Lower lobe of right lung (tissue), 2 donors: ENCODE results near the gene GAB4. TPM values are rescaled to one million over a fixed set of nuclear protein-coding genes. Genes with fewer than 3 reads are reported as not detected.
"Not testable (repeated sequence)": the region's sequence is repeated elsewhere in the genome, so short reads cannot be mapped to it uniquely, and the experiment has no call there.

Experiments used
- ATAC-seq, 2 donors: fragments of 200-7000 bp; cut with Tn5 transposase; one replicate each; pipeline ENCODE4 v1.9.1; 2020 to 2022; ENCODE audit warnings: mild to moderate bottlenecking in 2 of 2, moderate library complexity in 2 of 2
- DNase-seq: peaks from one replicate; pipeline ENCODE4 v3.0.0-alpha.2; 2020
- H3K27ac ChIP-seq: fragments of 200-600 bp; one replicate; pipeline ENCODE4 v1.8.0; 2022
- H3K27me3 ChIP-seq: fragments of 200-600 bp; one replicate; pipeline ENCODE4 v1.8.0; 2022; ENCODE audit warnings: low read depth
- H3K36me3 ChIP-seq: fragments of 200-600 bp; one replicate; pipeline ENCODE4 v1.8.0; 2022; ENCODE audit warnings: mild to moderate bottlenecking
- H3K4me1 ChIP-seq: fragments of 200-600 bp; one replicate; pipeline ENCODE4 v1.8.0; 2022
- H3K4me3 ChIP-seq: fragments of 200-600 bp; one replicate; pipeline ENCODE4 v1.8.0; 2022; ENCODE audit warnings: mild to moderate bottlenecking
- H3K9me3 ChIP-seq: fragments of 200-600 bp; one replicate; pipeline ENCODE4 v1.8.0; 2022
- CTCF ChIP-seq: fragments of 200-600 bp; IDR thresholded peaks from one replicate; pipeline ENCODE4 v1.8.0; 2022; ENCODE audit warnings: antibody characterized with exemption, mild to moderate bottlenecking
- intact Hi-C: fragments of 100-400 bp; cut with DNase I; formaldehyde crosslinking; loops from one replicate; pipeline ENCODE4 v1.11.0; 2022
- total RNA-seq: library from RNA; stranded (reverse); fragmentation: NEBNext Ultra II Directional; extraction: Animal tissue kit (Norgen Biotek cat#: 25700); gene quantifications from one replicate; pipeline ENCODE4 v1.2.1, GENCODE V29; 2021
- donor health status: DM: no; HTN: yes; CAD: no; lungs with severe emphysema.

Gene GAB4
- total RNA-seq, 1 donor from 2014 or later = not detected

- intact Hi-C loops = no loop called here
- Histone ChIP-seq H3K27ac (no peak overlapping the region), H3K36me3 (no peaks in the 10 kb centered on the region), H3K4me3 (no peak overlapping the region), H3K9me3 (no peaks in the 10 kb centered on the region), H3K27me3 (no peaks in the 10 kb centered on the region), H3K4me1 (no peaks in the 10 kb centered on the region)
- ATAC-seq (no peak), DNase-seq (no peak)
- TF ChIP-seq CTCF = no peak
These were observed 54.6 kb downstream of the GAB4 start for GRCh38 chr22:16953206-16954059.

DNA sequence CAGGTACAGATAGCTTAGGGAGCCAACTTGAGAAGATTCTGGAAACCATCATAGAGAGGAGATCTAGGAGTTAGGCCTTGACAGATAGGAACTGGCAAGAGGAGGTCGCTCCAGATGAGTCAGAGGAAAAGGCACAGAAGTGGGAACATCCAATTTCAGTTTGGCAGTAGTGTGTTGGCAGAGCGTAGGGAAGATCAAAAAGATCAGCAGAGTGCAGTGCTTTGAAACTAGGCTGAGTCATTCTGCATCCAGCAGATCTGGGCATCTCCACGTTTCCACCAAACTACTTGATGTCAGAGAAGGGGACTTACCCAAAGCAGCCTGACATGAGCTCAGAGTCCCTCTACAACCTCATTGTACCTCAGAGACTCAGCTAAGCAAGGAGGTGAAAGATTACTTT is 58.5 kb downstream of the GAB4 start:
- no peaks in the 10 kb centered on the region for H3K27me3 ChIP-seq
- no peak overlapping the region for H3K27ac ChIP-seq
- no peak for DNase-seq
- intact Hi-C loops = no loop called here
- no peak for ATAC-seq
- H3K4me3 ChIP-seq = no peak overlapping the region
- H3K9me3 ChIP-seq = no peaks in the 10 kb centered on the region
- H3K4me1 ChIP-seq = no peaks in the 10 kb centered on the region
- H3K36me3 ChIP-seq = no peaks in the 10 kb centered on the region
- no peak for TF ChIP-seq CTCF

GRCh38 chr22:16937811-16938210 is 70.2 kb downstream of the GAB4 start:
- ATAC-seq (no peak), DNase-seq (no peak)
- Histone ChIP-seq H3K9me3 (no peaks in the 10 kb centered on the region), H3K36me3 (no peaks in the 10 kb centered on the region), H3K4me1 (no peaks in the 10 kb centered on the region), H3K27me3 (peaks cover 8% of the 10 kb centered on the region), H3K4me3 (no peak overlapping the region), H3K27ac (no peak overlapping the region)
- intact Hi-C loops = no loop called here
- TF ChIP-seq CTCF = no peak

GRCh38 chr22:16937209-16937608 is 70.8 kb downstream of the GAB4 start:
- DNase-seq, intact Hi-C loops, ATAC-seq: not testable (repeated sequence)

DNA sequence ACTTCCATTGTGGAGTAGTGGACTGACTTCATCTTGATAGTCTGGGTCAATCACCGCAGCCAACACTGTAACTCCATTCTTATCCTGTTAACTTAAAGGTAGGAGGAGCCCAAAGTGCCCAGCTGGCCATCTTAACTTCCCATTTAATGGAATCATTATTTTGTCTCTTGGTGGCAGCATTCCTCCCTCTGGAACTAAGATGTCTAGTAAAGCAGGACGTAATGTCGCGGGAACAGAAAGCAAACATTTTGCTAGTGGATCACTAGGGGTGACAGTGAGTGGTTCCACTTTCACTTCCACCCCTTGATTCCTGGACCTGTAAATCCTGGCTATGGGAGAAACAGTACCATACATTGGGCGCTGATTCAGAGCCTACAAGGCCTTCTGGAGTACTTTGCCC is 71.4 kb downstream of the GAB4 start:
- H3K27me3 ChIP-seq = peaks cover 17% of the 10 kb centered on the region
- intact Hi-C loops = no loop called here
- no peaks in the 10 kb centered on the region for H3K9me3 ChIP-seq
- no peaks in the 10 kb centered on the region for H3K36me3 ChIP-seq
- TF ChIP-seq CTCF = no peak
- no peaks in the 10 kb centered on the region for H3K4me1 ChIP-seq
- H3K4me3 ChIP-seq = no peak overlapping the region
- ATAC-seq (no peak), DNase-seq (no peak)
- H3K27ac ChIP-seq = no peak overlapping the region

More at GRCh38 chr22:16937209-16937608, 70.8 kb downstream of the GAB4 start:
- peaks cover 12% of the 10 kb centered on the region for H3K27me3 ChIP-seq
- not testable (repeated sequence) for H3K36me3 ChIP-seq, H3K4me3 ChIP-seq, H3K9me3 ChIP-seq, H3K27ac ChIP-seq, H3K4me1 ChIP-seq

GRCh38 chr22:16935209-16935608 is 72.8 kb downstream of the GAB4 start:
- H3K27ac ChIP-seq = no peak overlapping the region
- intact Hi-C loops = no loop called here
- no peaks in the 10 kb centered on the region for H3K4me1 ChIP-seq
- no peak for TF ChIP-seq CTCF
- no peaks in the 10 kb centered on the region for H3K36me3 ChIP-seq
- H3K4me3 ChIP-seq = no peak overlapping the region
- ATAC-seq (no peak), DNase-seq (no peak)
- peaks cover 29% of the 10 kb centered on the region for H3K27me3 ChIP-seq
- no peaks in the 10 kb centered on the region for H3K9me3 ChIP-seq
